ENCODE measurements around the gene DENND10.
"Not testable (repeated sequence)": the region's sequence is repeated elsewhere in the genome, so short reads cannot be mapped to it uniquely, and the experiment has no call there.

Gene DENND10

GRCh38 chr10:119133949-119134348 is 30.0 kb downstream of the DENND10 start:
- DNase-seq = peak; percentile 27

DNA sequence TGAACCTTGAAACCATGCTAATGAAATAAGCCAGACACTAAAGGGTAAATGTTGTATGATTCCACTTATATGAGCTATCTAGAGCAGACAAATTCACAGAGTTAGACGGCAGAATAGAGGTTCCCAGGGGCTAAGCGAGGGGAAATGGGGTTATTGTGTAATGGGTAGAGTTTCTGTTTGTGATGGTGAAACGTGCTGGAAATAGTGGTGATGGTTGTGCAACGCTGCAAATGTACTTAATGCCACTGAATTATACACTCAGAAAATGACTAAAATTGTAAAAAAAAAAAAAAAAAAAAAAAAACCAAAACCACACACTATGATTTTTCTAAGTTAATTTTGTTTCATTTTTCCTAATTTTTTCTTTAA is 31.6 kb downstream of the DENND10 start:
- DNase-seq = peak; percentile 88

DNA sequence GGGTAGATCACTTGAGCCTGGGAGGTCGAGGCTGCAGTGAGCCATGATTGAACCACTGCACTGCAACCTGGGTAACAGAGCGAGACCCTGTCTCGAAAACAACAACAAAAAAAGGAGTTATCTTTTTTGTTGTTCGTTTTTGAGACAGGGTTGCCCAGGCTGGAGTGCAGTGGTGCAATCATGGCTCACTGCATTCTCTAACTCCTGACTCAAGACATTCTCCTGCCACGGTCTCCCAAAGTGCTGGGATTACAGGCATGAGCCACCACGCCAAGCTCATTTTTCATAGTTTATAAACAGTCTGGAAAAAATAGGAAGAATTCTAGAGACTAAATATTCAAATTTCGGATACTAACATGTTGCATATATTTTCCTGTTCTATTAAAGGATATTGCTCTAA is 32.2 kb downstream of the DENND10 start:
- no peak for DNase-seq

DNA sequence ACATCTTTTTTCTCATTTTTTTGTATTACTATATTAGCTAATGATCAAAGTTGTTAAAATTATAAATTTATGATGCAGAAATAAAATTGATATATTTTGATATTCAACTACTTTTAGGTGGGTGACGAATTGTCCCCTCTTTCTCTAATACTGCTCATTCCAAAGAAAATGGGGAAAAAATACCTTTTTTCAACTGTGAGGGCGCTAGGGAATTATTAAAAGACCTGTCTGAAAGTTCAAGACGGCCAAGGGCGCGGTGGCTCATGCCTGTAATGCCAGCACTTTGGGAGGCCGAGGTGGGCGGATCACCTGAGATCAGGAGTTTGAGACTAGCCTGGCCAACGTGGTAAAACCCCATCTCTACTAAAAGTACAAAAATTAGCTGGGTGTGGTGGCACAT is 34.0 kb downstream of the DENND10 start:
- DNase-seq = peak; percentile 35

- peak; percentile 74 for DNase-seq
These were observed 34.7 kb downstream of the DENND10 start for GRCh38 chr10:119138346-119139306.

- DNase-seq = peak; percentile 81
These were observed 35.7 kb downstream of the DENND10 start for GRCh38 chr10:119139464-119140067.

DNA sequence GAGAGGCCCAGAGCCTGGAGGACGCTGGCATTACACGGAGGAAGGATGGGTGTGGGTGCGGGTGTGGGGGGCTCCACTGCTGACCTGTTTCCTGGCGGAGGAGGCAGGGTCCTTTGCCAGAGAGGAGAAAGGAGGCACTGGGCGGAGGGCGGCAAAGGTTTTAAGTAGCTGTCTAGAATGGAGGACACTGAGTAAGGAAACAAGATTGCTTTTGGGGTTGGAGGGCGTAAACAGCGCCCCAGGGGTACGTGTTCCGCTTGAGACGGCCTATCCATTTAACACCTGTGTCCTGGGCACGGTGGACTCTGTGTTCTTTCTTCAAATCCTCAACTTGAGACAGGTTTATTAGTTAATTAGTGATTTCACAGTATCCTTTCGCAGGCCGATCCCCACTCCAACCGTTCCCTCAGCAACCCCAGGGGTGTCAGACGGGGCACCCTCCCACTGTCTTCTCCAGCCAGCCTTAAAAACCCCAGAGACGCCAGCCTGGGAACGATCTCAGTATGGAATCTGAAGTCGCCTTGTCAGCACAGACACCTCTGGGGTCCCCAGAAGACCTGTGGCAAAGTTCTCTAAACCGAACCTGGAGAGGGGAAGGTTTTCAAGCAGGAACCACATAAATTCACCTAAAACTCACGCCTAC is 36.8 kb downstream of the DENND10 start:
- no peak for DNase-seq

GRCh38 chr10:119143657-119144056 is 39.7 kb downstream of the DENND10 start:
- DNase-seq = no peak

DNA sequence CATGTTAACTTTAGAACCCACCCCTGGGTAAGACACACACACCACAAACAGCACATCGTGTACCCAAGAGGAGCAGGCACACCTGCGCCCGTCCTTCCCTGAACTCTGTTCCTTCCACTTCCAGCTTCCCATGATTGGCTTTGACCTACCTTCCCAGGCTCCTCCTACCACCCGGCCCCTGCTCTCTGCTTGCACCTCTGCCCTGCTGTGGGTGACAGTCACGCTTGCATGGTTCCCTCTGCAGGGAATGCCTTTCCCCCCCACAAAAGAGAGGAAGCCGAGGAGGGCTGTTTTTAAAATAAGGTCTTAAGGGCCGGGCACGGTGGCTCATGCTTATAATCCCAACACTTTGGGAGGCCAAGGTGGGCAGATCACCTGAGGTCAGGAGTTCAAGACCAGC is 45.2 kb downstream of the DENND10 start:
- DNase-seq = no peak

- DNase-seq = peak; percentile 54
These were observed 45.8 kb downstream of the DENND10 start for GRCh38 chr10:119149729-119150128.

DNA sequence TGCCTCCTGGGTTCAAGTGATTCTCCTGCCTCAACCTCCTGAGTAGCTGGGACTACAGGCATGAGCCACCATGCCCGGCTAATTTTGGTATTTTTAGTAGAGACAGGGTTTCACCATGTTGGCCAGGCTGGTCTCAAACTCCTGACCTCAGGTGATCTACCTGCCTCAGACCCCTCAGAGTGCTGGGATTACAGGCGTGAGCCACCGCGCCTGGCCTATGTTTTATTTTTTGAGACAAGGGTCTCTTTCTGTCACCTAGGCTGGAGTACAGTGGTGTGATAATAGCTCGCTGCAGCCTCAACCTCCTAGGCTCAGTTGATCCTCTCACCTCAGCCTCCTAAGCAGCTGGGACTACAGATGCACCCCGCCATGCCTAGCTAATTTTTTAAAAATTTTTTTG is 47.7 kb downstream of the DENND10 start:
- not testable (repeated sequence) for DNase-seq

- no peak for DNase-seq
These were observed 49.1 kb downstream of the DENND10 start for GRCh38 chr10:119153041-119153440.

- DNase-seq = no peak
These were observed 49.7 kb downstream of the DENND10 start for GRCh38 chr10:119153661-119154060.

DNA sequence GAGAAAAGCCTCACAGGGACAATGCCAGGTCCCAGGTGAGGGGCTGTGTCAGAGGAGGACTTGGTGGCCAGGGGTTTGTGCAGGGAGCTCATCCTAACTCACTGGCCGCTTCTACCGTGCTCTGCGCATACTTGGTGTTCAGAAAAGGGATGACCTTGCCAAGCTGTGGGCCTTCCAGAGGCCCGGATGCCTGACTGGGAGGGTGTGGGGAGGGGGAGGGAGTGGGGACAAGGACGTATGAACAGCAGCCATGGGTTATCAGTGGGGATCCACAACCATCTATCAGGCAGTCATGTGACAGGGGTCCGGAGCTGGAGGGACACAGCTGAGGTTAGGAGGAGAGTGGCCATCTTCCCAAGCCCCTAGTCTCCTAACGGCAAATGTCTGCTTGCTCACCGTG is 55.4 kb downstream of the DENND10 start:
- no peak for DNase-seq

- peak; percentile 16 for DNase-seq
These were observed 58.0 kb downstream of the DENND10 start for GRCh38 chr10:119161680-119162451.

DNA sequence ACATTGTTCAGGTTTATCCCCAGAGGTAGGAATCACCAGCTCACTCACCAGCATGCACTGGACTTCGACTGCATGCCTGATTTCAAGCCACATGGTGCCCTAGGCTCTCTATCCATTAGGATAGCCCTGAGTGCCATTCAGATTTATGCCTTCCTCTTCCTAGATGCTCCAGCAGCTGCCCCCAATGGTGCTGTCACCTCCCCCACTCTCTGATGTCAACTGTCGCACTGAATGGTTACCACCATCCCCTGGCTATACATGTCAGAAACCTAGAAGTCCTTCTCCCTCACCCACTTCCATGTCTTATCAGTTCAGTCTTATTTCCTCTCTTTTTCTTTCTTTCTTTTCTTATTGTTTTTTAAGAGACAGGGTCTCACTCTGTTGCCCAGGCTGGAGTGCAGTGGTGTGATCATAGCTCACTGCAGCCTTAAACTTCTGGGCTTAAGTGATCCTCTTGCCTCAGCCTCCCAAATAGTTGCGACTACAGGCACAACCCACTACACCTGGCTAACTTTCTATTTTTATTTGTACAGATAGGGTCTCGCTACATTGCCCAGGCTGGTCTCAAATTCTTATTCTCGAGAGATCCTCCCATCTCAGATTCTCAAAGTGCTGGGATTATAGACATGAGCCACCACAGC is 58.7 kb downstream of the DENND10 start:
- DNase-seq = peak; percentile 18

- DNase-seq = peak; percentile 91
These were observed 61.5 kb downstream of the DENND10 start, which contains the start of gene SFXN4 for GRCh38 chr10:119165171-119166117. SFXN4 (minus strand) TSS chr10:119165714; CDS start chr10:119165647, 67 bp downstream.

- no peak for DNase-seq
These were observed 62.2 kb downstream of the DENND10 start for GRCh38 chr10:119166118-119166500.

DNA sequence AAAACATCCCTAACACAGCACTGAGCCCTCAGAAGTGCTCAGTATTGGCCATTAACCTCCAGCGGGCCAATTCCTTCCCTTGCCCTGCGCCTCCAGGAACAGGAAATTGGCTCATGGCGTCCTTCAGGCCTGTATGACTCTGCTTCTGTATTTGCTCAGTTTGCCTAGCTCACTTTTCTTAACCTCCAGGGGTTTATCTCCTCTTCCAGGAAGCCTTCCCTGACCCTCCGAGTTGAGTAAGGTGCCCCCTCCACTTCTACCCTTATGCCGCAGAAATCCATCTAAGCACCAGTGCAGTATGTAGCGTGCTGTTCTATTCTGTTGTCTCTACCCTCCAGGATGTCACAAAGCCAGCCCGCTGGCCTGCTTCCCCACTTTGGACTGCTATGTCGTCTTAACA is 62.7 kb downstream of the DENND10 start:
- peak; percentile 27 for DNase-seq

DNA sequence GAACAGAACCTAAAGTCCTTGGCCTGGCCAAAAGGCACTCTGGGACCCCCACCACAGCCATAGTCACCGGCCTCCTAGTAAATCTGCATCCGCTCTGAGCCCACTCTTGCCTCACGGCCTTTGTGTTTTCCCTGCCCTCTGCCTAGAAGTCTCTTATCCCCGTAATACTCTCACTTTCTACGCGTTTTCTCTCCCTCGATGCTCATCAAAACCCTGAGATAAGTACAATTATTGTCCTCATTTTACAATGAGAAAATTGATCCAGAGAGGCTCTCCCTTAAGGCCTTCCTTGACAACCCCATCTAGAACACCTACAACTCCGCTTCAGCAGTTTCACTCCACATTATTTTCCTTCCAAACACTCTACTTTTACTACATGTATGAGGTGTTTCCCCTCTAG is 63.1 kb downstream of the DENND10 start:
- DNase-seq = no peak

DNA sequence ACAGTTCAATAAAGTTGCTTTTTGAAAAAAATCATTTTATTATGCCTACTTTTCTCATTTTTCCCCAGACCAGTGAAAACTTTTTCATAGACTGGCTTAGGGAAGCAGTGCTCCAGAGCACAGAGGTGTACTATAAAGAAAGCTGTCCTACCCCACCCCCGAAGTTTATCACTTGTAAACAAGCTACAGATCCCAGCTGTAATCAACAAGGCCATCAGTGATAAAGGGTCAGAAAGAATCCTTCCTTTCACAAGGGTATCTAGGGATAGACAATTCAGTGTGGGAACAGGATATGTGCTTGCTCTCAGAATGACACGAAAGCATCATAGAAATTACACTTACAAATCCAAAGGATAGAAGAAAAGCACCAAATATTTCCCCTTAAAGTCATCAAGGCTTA is 70.2 kb downstream of the DENND10 start:
- DNase-seq = no peak

Measured in hematopoietic multipotent progenitor cell treated with erythropoietin and hydrocortisone succinate and interleukin-3 and kit ligand, for 4 days (in vitro differentiated cells).